H1 (cell line): ENCODE data around the gene SVIL. TPM values are rescaled to one million over a fixed set of nuclear protein-coding genes. Genes with fewer than 3 reads are reported as not detected.

Experiments used
- CTCF ChIA-PET: fragments of 300-600 bp; sonication (Branson Sonifier 250); formaldehyde crosslinking; loops from one replicate; lab custom pipeline; 2021; ENCODE audit not compliant: partially characterized antibody; lab: Charles Lee
- POLR2A ChIA-PET: fragments of 300-600 bp; sonication (Branson Sonifier 250); formaldehyde crosslinking; loops from one replicate; lab custom pipeline; 2021; ENCODE audit warnings: inconsistent platforms; ENCODE audit not compliant: partially characterized antibody; lab: Charles Lee
- DNase-seq, 2 experiments: peaks; one replicate each; pipeline versions ENCODE4 v3.0.0 to v3.0.0-alpha.2; 2010 to 2022; ENCODE audit warnings: low spot score in 2 of 2, low read depth in 1 of 2, mixed read lengths in 1 of 2
- FAIRE-seq: peaks from 2 replicates; lab custom pipeline; 2011; peaks lifted over from hg19 to GRCh38; lab: Jason Lieb, UNC
- H2AFZ ChIP-seq: 2 replicates; pipeline ENCODE4 v1.8.1; 2012; ENCODE audit warnings: low read length, inconsistent platforms
- H2AK5ac ChIP-seq: 2 replicates; pipeline ENCODE4 v1.6.1; 2013; ENCODE audit warnings: low read depth, low read length
- H2BK120ac ChIP-seq: replicated peaks from 2 replicates; pipeline ENCODE3; 2013; ENCODE audit warnings: low read depth, low read length, inconsistent platforms
- H2BK12ac ChIP-seq: 2 replicates; pipeline ENCODE4 v1.6.1; 2013; ENCODE audit warnings: low read depth, low read length
- H2BK15ac ChIP-seq: 2 replicates; pipeline ENCODE4 v1.6.1; 2013; ENCODE audit warnings: low read length
- H2BK20ac ChIP-seq: 2 replicates; pipeline ENCODE4 v1.6.1; 2013; ENCODE audit warnings: low read length
- H2BK5ac ChIP-seq: 2 replicates; pipeline ENCODE4 v1.6.1; 2013; ENCODE audit warnings: low read depth, low read length
- H3K14ac ChIP-seq: 2 replicates; pipeline ENCODE4 v1.6.1; 2013; ENCODE audit warnings: inconsistent platforms; ENCODE audit not compliant: insufficient read length
- H3K18ac ChIP-seq: 2 replicates; pipeline ENCODE4 v1.6.1; 2013; ENCODE audit warnings: low read length; ENCODE audit errors: extremely low read depth
- H3K23ac ChIP-seq: 2 replicates; pipeline ENCODE4 v1.6.1; 2013; ENCODE audit warnings: inconsistent platforms; ENCODE audit not compliant: insufficient read length
- H3K23me2 ChIP-seq: 2 replicates; pipeline ENCODE4 v1.6.1; 2013; ENCODE audit warnings: low read depth, low read length
- H3K27ac ChIP-seq: 2 replicates; pipeline ENCODE4 v1.6.1; 2011; ENCODE audit warnings: low read depth, low read length, inconsistent platforms
- H3K27me3 ChIP-seq, 4 experiments: replicated peaks in 1 of 4; 1 replicate in 1 of 4; 2 replicates in 3 of 4; pipeline versions ENCODE4 v1.6.1 to v1.8.1; 2011 to 2013; ENCODE audit warnings: low read length in 3 of 4, mild to moderate bottlenecking in 3 of 4, inconsistent platforms in 2 of 4, mixed read lengths in 2 of 4, moderate library complexity in 1 of 4; ENCODE audit not compliant: control insufficient read depth in 3 of 4, insufficient read depth in 3 of 4; ENCODE audit errors: extremely low read depth in 1 of 4
- H3K36me3 ChIP-seq, 4 experiments: 2 replicates each; pipeline versions ENCODE4 v1.6.1 to v1.8.1; 2011 to 2013; ENCODE audit warnings: mild to moderate bottlenecking in 4 of 4, low read length in 3 of 4, moderate library complexity in 2 of 4, control low read depth in 1 of 4, inconsistent platforms in 1 of 4; ENCODE audit not compliant: insufficient read depth in 4 of 4, control insufficient read depth in 2 of 4
- H3K4ac ChIP-seq: replicated peaks from 2 replicates; pipeline ENCODE3; 2013; ENCODE audit warnings: low read length, low read depth, mixed read lengths, inconsistent platforms; ENCODE audit not compliant: insufficient read length
- H3K4me1 ChIP-seq, 4 experiments: replicated peaks in 1 of 4; 1 replicate in 1 of 4; 2 replicates in 3 of 4; pipeline versions ENCODE4 v1.6.1 to v1.8.1; 2011 to 2013; ENCODE audit warnings: low read length in 3 of 4, inconsistent platforms in 2 of 4, mixed read lengths in 1 of 4; ENCODE audit not compliant: insufficient read depth in 4 of 4, control insufficient read depth in 3 of 4
- H3K4me2 ChIP-seq, 2 experiments: 2 replicates each; pipeline versions ENCODE4 v1.6.1 to v1.8.1; 2011 to 2013; ENCODE audit warnings: low read depth in 2 of 2, low read length in 2 of 2, control low read depth in 1 of 2, inconsistent platforms in 1 of 2, mild to moderate bottlenecking in 1 of 2; ENCODE audit not compliant: insufficient read depth in 1 of 2
- H3K4me3 ChIP-seq, 4 experiments: fragments of 200-600, 300-600 bp in 1 of 4; sonication (generic), shearing (Covaris generic), sonication (Bioruptor Twin) in 1 of 4; 2 replicates each; pipeline versions ENCODE4 v1.5.1 to v1.8.1; 2011 to 2016; ENCODE audit warnings: low read length in 4 of 4, low read depth in 3 of 4, control low read depth in 2 of 4, inconsistent platforms in 2 of 4, mild to moderate bottlenecking in 2 of 4, mixed read lengths in 1 of 4, moderate library complexity in 1 of 4; ENCODE audit not compliant: insufficient read depth in 2 of 4; ENCODE audit errors: extremely low read depth in 1 of 4
- H3K56ac ChIP-seq: replicated peaks from 2 replicates; pipeline ENCODE3; 2013; ENCODE audit warnings: low read depth, mild to moderate bottlenecking, mixed read lengths, low read length, inconsistent platforms; ENCODE audit not compliant: insufficient read length
- H3K79me1 ChIP-seq: 2 replicates; pipeline ENCODE4 v1.6.1; 2013; ENCODE audit warnings: low read depth, low read length, control low read depth
- H3K79me2 ChIP-seq, 2 experiments: 2 replicates each; pipeline versions ENCODE4 v1.6.1 to v1.8.1; 2012 to 2013; ENCODE audit warnings: low read length in 2 of 2, mild to moderate bottlenecking in 2 of 2, inconsistent platforms in 1 of 2; ENCODE audit not compliant: insufficient read depth in 2 of 2, control insufficient read depth in 1 of 2
- H3K9ac ChIP-seq, 4 experiments: replicated peaks in 1 of 4; 1 replicate in 1 of 4; 2 replicates in 3 of 4; pipeline versions ENCODE4 v1.6.1 to v1.8.1; 2011 to 2013; ENCODE audit warnings: low read depth in 3 of 4, low read length in 3 of 4, control low read depth in 2 of 4, mild to moderate bottlenecking in 2 of 4, moderate library complexity in 2 of 4, inconsistent platforms in 1 of 4; ENCODE audit errors: extremely low read depth in 1 of 4
- H3K9me3 ChIP-seq, 2 experiments: 2 replicates each; pipeline versions ENCODE4 v1.6.1 to v1.8.1; 2012 to 2013; ENCODE audit warnings: mild to moderate bottlenecking in 2 of 2, moderate library complexity in 2 of 2, control low read depth in 1 of 2, inconsistent platforms in 1 of 2, low read depth in 1 of 2, low read length in 1 of 2, mixed read lengths in 1 of 2; ENCODE audit not compliant: insufficient read depth in 2 of 2
- H4K20me1 ChIP-seq, 2 experiments: replicated peaks in 1 of 2; 2 replicates each; pipeline versions ENCODE3 to v1.8.1; 2011 to 2013; ENCODE audit warnings: inconsistent platforms in 2 of 2, low read length in 2 of 2, mild to moderate bottlenecking in 1 of 2; ENCODE audit not compliant: insufficient read depth in 2 of 2, control insufficient read depth in 1 of 2
- H4K5ac ChIP-seq: 2 replicates; pipeline ENCODE4 v1.6.1; 2013; ENCODE audit warnings: low read length, low read depth, mixed read lengths, inconsistent platforms; ENCODE audit not compliant: insufficient read length
- H4K8ac ChIP-seq: 2 replicates; pipeline ENCODE4 v1.8.0; 2013; ENCODE audit warnings: mild to moderate bottlenecking, moderate library complexity, low read length, inconsistent platforms; ENCODE audit not compliant: insufficient read depth; ENCODE audit errors: extremely low read depth
- H4K91ac ChIP-seq: replicated peaks from 2 replicates; pipeline ENCODE3; 2013; ENCODE audit warnings: low read length, mixed read lengths, inconsistent platforms; ENCODE audit not compliant: insufficient read length
- RFX5 ChIP-seq: IDR thresholded peaks from 2 replicates; pipeline ENCODE4 v1.6.1; 2011; ENCODE audit warnings: low read depth, low read length, improper control_type of control experiment, borderline replicate concordance
- TBP ChIP-seq: IDR thresholded peaks from 2 replicates; pipeline ENCODE4 v1.6.1; 2011; ENCODE audit warnings: low read depth, low read length, improper control_type of control experiment
- TEAD4 ChIP-seq: IDR thresholded peaks from 2 replicates; pipeline ENCODE4 v1.6.1; 2012; ENCODE audit warnings: low read depth, low read length, inconsistent platforms, mixed read lengths
- WGBS, 2 experiments: shearing (Covaris generic) in 1 of 2; methylation state at CpG; one replicate each; pipeline versions ENCODE4 v1.1.6 to v1.1.7; 2013 to 2015; ENCODE audit warnings: low lambda C conversion rate in 2 of 2, mixed read lengths in 2 of 2, inconsistent platforms in 1 of 2, low coverage in 1 of 2, missing lambda C conversion rate in 1 of 2; ENCODE audit not compliant: insufficient replicate concordance in 2 of 2, insufficient coverage in 1 of 2, insufficient read length in 1 of 2; ENCODE audit errors: extremely low coverage in 1 of 2, missing lambda C conversion rate in 1 of 2; 5-methylcytosine and 5-hydroxymethylcytosine counted together
- polyA plus RNA-seq, 7 experiments: library from polyadenylated mRNA; depleted of rRNA in 3 of 7; stranded (reverse) in 5 of 7; unstranded in 2 of 7; fragments of >200 nt in 5 of 7; fragments of 200-250 nt in 2 of 7; gene quantifications; 1 replicate in 5 of 7; 2 replicates in 1 of 7; 4 replicates in 1 of 7; pipeline versions ENCODE4 v1.2.1 to v1.2.3, GENCODE V29; 2011 to 2013; ENCODE audit warnings: missing spikeins in 2 of 7, mixed read lengths in 2 of 7
- total RNA-seq: library from RNA; stranded (reverse); fragmentation: NEBNext Ultra II Directional; extraction: Animal tissue kit (Norgen Biotek cat#: 25700); gene quantifications from 2 replicates; pipeline ENCODE4 v1.2.1, GENCODE V29; 2021

The SVIL gene
- total and polyA plus RNA-seq, 2 of the 8 experiments (the other 6 are each of a cell fraction or from before 2014, with no cell fraction given), result 4.7 to 15.4 TPM

DNA sequence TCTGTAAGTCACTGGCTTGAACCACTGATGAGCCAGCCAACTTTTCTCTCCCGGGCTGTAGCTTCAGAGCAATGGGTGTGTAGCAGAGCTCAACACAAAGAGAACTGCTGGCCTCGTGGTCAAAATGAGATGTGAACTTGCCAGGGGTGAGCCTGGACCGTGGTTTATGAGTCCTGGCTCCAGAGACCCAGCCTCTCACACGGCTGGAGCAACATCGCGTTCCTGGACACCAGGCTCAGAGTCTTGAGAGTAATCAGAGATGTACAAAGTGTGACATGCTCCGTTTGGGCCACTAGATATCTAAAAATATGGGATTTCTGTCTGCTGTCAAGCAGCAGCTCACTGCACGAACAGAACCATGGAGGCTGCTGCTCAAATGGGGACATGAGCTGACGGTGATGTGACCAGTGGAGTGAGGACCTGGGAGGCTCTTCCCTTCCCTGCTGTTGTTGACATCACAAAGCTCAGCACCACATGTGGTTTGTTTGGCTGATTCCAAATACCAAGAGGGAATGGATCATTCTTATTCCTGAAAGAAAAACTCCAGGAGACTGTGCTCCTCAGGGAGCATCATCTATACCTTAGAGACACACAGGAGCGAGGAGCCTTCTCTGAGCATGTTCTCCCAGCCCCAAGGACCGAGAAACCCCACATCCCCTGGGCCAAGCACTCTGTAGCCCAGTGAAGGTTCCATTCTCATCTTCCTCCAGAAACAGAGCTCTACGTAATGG lies 9.2 kb upstream of the SVIL start:
- Histone ChIP-seq H3K9me3 (no peaks in the 10 kb centered on the region), H4K8ac (no peak overlapping the region; the same call in 1 of the 2 replicates), H3K56ac (no peak overlapping the region), H2BK12ac (0 out of 2 replicates have a peak overlapping the region, but pooled peaks have one; percentile 29), H2BK15ac (0 out of 2 replicates have a peak overlapping the region, but pooled peaks have one; percentile 9), H2AK5ac (no peak overlapping the region), H3K27me3 (no peaks in the 10 kb centered on the region), H2AFZ (no peak overlapping the region), H3K14ac (no peak overlapping the region), H3K4me1 (peaks cover 0 to 9% (median 7%) of the 10 kb centered on the region in 4 experiments; a peak in 3 of 7 replicates), H4K5ac (no peak overlapping the region), H3K27ac (no peak overlapping the region), H3K4me3 (no peak overlapping the region; a peak in 2 of 8 replicates), H3K79me1 (no peaks in the 10 kb centered on the region), H3K9ac (no peak overlapping the region; a peak in 1 of 7 replicates), H2BK5ac (peak overlapping the region; percentile 56; the same call in 1 of the 2 replicates), H3K23ac (no peak overlapping the region), H3K23me2 (no peaks in the 10 kb centered on the region), H2BK20ac (no peak overlapping the region), H4K91ac (no peak overlapping the region), H3K18ac (no peak overlapping the region), H3K4ac (no peak overlapping the region), H4K20me1 (no peaks in the 10 kb centered on the region), H3K36me3 (no peaks in the 10 kb centered on the region), H3K4me2 (no peak overlapping the region), H3K79me2 (no peaks in the 10 kb centered on the region), H2BK120ac (no peak overlapping the region)
- ChIA-PET POLR2A (no interaction called here), CTCF (interaction anchor here (0.8 to 2.5 kb wide), 8 partner anchors 9 to 92 kb away, joined by 3 to 7 read pairs (median 5); partner anchors contain the start of gene SVIL)
- WGBS, 2 experiments, result 83% methylated on average over 12 of the region's 12 CpGs; no CpG with 5 or more reads in 1 of the 2 experiments
- TF ChIP-seq RFX5 (no peak), TEAD4 (0 out of 2 replicates have a peak, but pooled peaks have one; percentile 8), TBP (no peak)
- DNase-seq (no peak), FAIRE-seq (no peak)
